ENCODE measurements around the gene COPB1.

GRCh38 chr11:14529321-14529720 is 29.7 kb upstream of the COPB1 start:
- TF ChIP-seq, protein P1, sequence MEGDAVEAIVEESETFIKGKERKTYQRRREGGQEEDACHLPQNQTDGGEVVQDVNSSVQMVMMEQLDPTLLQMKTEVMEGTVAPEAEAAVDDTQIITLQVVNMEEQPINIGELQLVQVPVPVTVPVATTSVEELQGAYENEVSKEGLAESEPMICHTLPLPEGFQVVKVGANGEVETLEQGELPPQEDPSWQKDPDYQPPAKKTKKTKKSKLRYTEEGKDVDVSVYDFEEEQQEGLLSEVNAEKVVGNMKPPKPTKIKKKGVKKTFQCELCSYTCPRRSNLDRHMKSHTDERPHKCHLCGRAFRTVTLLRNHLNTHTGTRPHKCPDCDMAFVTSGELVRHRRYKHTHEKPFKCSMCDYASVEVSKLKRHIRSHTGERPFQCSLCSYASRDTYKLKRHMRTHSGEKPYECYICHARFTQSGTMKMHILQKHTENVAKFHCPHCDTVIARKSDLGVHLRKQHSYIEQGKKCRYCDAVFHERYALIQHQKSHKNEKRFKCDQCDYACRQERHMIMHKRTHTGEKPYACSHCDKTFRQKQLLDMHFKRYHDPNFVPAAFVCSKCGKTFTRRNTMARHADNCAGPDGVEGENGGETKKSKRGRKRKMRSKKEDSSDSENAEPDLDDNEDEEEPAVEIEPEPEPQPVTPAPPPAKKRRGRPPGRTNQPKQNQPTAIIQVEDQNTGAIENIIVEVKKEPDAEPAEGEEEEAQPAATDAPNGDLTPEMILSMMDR (IDR thresholded peaks at IDR 0.05; ENCODE audit: low read depth, low read length, poor library complexity, severe bottlenecking): no peak
- TF ChIP-seq EZH2phosphoT487 (IDR thresholded peaks at IDR 0.05; ENCODE audit: borderline replicate concordance, low read length): no peak
